RWPE2 (cell line): ENCODE data around the gene MAPK10.

Experiments used
- ATAC-seq: fragments of 200-7000 bp; cut with Tn5 transposase; 3 replicates; pipeline ENCODE4 v1.9.1; 2021; ENCODE audit warnings: low read depth
- DNase-seq: peaks from one replicate; pipeline ENCODE4 v3.0.0-alpha.2; 2020; ENCODE audit warnings: low spot score
- H3K27ac ChIP-seq: fragments of 450-650 bp; 2 replicates; pipeline ENCODE4 v1.5.1; 2017; ENCODE audit warnings: mild to moderate bottlenecking; ENCODE audit not compliant: poor library complexity, severe bottlenecking
- H3K27me3 ChIP-seq: fragments of 250-450 bp; sonication (Bioruptor Pico); 2 replicates; pipeline ENCODE4 v1.5.1; 2021; ENCODE audit warnings: mild to moderate bottlenecking, moderate library complexity; ENCODE audit not compliant: insufficient read depth, poor library complexity, severe bottlenecking
- H3K36me3 ChIP-seq: fragments of 250-450 bp; sonication (Bioruptor Pico); 2 replicates; pipeline ENCODE4 v1.5.1; 2020; ENCODE audit warnings: low read depth, mild to moderate bottlenecking, moderate library complexity
- H3K4me1 ChIP-seq: fragments of 250-450 bp; sonication (Bioruptor Pico); 2 replicates; pipeline ENCODE4 v1.5.1; 2021; ENCODE audit warnings: mild to moderate bottlenecking, moderate library complexity; ENCODE audit not compliant: insufficient read depth, poor library complexity, severe bottlenecking
- H3K4me3 ChIP-seq: fragments of 250-450 bp; sonication (Bioruptor Pico); 2 replicates; pipeline ENCODE4 v1.5.1; 2021; ENCODE audit warnings: mild to moderate bottlenecking, moderate library complexity; ENCODE audit not compliant: severe bottlenecking
- H3K9me3 ChIP-seq: fragments of 250-450 bp; sonication (Bioruptor Pico); 2 replicates; pipeline ENCODE4 v1.5.1; 2021; ENCODE audit warnings: mild to moderate bottlenecking, moderate library complexity; ENCODE audit not compliant: severe bottlenecking
- TF ChIP-seq, protein P1 (sequence below): fragments of 450-650 bp; IDR thresholded peaks from one replicate; pipeline ENCODE4 v1.5.1; 2017; ENCODE audit warnings: mild to moderate bottlenecking, moderate library complexity; ENCODE audit not compliant: poor library complexity, severe bottlenecking

Gene MAPK10

DNA sequence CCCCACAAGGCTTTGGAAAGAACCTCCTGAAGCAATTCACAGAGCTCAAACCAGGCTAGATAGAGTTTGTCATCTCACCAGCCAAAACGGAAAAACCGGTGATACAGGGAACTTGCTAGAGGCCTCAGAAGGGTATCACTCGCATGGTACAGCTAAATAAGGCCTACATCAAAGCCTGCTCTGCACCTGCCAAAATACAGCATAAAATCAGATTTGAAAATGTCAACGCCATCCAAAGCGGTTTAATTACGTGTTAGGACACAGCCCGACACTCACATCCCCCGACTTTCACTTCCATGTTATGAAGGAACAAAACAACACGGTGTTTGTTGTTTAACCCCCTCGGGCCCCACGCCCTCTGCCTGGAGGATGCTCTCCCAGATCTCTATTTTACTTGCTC is 65.0 kb downstream of the MAPK10 start:
- Histone ChIP-seq H3K36me3 (no peaks in the 10 kb centered on the region), H3K4me1 (no peaks in the 10 kb centered on the region), H3K4me3 (no peak overlapping the region), H3K27me3 (no peaks in the 10 kb centered on the region), H3K9me3 (no peaks in the 10 kb centered on the region), H3K27ac (no peak overlapping the region)
- TF ChIP-seq, protein P1, sequence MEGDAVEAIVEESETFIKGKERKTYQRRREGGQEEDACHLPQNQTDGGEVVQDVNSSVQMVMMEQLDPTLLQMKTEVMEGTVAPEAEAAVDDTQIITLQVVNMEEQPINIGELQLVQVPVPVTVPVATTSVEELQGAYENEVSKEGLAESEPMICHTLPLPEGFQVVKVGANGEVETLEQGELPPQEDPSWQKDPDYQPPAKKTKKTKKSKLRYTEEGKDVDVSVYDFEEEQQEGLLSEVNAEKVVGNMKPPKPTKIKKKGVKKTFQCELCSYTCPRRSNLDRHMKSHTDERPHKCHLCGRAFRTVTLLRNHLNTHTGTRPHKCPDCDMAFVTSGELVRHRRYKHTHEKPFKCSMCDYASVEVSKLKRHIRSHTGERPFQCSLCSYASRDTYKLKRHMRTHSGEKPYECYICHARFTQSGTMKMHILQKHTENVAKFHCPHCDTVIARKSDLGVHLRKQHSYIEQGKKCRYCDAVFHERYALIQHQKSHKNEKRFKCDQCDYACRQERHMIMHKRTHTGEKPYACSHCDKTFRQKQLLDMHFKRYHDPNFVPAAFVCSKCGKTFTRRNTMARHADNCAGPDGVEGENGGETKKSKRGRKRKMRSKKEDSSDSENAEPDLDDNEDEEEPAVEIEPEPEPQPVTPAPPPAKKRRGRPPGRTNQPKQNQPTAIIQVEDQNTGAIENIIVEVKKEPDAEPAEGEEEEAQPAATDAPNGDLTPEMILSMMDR, result no peak
- DNase-seq (no peak), ATAC-seq (no peak)

DNA sequence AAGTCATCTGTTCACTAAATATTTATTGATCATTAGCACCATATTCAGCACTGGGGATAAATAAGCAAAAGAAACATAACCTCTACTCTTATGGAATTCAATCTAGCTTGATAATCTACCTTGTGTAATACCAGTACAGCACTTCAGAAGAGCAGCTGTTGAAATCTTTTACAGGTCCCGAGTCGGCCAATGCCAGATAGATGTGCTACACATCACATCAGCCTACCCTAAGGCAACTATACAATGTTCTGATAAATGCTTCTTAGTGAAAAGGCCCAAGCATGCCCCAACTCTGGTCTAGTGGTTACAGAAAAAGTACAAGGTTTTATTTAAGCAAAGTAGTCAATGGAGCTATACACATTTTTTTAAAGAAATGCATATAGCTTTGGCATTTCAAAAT is 68.7 kb downstream of the MAPK10 start:
- Histone ChIP-seq H3K4me1 (no peaks in the 10 kb centered on the region), H3K9me3 (no peaks in the 10 kb centered on the region), H3K36me3 (no peaks in the 10 kb centered on the region), H3K27ac (no peak overlapping the region), H3K27me3 (no peaks in the 10 kb centered on the region), H3K4me3 (no peak overlapping the region)
- no peak for DNase-seq
- TF ChIP-seq, protein P1, result no peak
- no peak for ATAC-seq

DNA sequence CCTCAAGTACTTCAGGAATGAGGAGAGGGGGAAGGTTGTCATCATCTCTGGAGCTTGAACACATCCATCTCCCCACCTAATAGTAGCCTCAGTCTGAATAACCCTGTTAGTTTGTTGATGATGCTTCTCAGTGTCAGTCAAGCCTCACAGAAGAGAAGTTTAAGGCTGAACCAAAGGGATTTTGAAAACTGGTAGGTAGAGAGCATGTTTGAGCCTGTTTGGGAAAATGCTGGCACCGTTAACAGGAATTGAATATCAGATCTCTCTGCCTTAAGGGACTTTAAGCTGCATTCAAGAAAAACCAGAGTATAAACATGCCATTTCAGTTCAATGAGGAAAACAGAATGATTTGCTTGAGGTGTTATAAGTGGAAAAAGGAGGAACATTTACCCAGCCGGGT is 73.1 kb downstream of the MAPK10 start:
- no peak for DNase-seq
- TF ChIP-seq, protein P1, result no peak
- ATAC-seq, result no peak

DNA sequence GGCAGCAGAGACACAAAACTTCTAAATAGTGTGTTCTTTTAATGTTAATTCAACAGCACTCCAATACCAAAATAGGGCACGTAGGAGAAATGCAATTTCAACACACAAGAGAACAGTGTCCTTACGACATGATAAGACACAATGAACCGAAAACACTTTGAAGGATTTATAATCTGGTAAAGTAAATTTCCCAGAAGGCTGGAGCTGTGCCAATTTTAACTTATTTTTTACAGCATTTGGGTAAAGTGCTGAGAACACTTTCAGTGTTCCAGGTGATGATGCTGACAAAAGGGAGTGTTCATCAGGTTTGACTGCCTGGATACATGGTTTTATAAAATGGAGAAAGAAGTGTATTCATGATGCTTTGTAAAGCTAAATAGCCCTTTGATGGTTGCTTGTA is 76.5 kb downstream of the MAPK10 start:
- DNase-seq (no peak), ATAC-seq (no peak)
- Histone ChIP-seq H3K9me3 (no peaks in the 10 kb centered on the region), H3K36me3 (no peaks in the 10 kb centered on the region), H3K27ac (no peak overlapping the region), H3K4me3 (no peak overlapping the region), H3K4me1 (no peaks in the 10 kb centered on the region), H3K27me3 (no peaks in the 10 kb centered on the region)
- TF ChIP-seq, protein P1, result no peak

More for the DNA sequence above, 73.1 kb downstream of the MAPK10 start:
- Histone ChIP-seq H3K4me3 (no peak overlapping the region), H3K27me3 (no peaks in the 10 kb centered on the region), H3K27ac (no peak overlapping the region), H3K36me3 (no peaks in the 10 kb centered on the region), H3K4me1 (no peaks in the 10 kb centered on the region), H3K9me3 (no peaks in the 10 kb centered on the region)

DNA sequence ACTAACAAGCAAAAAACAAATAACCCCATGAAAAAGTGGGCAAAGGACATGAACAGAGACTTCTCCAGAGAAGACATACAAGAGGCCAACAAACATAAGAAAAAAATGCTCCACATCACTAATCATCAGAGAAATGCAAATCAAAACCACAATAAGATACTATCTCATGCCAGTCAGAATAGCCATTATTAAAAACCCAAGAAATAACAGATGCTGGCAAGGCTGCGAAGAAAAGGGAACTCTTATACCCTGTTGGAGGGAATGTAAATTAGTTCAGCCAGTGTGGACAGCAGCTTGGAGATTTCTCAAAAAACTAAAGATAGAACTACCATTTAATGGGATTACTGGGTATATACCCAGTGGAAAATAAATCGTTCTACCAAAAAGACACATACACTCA is 79.6 kb downstream of the MAPK10 start:
- H3K4me3 ChIP-seq, result no peak overlapping the region
- H3K36me3 ChIP-seq, result no peaks in the 10 kb centered on the region
- TF ChIP-seq, protein P1, result no peak
- H3K4me1 ChIP-seq, result no peaks in the 10 kb centered on the region
- no peaks in the 10 kb centered on the region for H3K9me3 ChIP-seq
- ATAC-seq, result no peak
- H3K27me3 ChIP-seq, result no peaks in the 10 kb centered on the region
- no peak for DNase-seq
- no peak overlapping the region for H3K27ac ChIP-seq
